Measurements from ENCODE around the gene COPS2. TPM values are rescaled to one million over a fixed set of nuclear protein-coding genes. Genes with fewer than 3 reads are reported as not detected.

The COPS2 gene
- total RNA-seq (ENCODE audit: unreplicated experiment): 71.8 TPM
- long read RNA-seq, full-length matches to known transcripts: 30 of 36 reads
- long read RNA-seq, partial matches to known transcripts: 3 of 36 reads
- long read RNA-seq, other reads (novel, unspliced or antisense): 3 of 36 reads

DNA sequence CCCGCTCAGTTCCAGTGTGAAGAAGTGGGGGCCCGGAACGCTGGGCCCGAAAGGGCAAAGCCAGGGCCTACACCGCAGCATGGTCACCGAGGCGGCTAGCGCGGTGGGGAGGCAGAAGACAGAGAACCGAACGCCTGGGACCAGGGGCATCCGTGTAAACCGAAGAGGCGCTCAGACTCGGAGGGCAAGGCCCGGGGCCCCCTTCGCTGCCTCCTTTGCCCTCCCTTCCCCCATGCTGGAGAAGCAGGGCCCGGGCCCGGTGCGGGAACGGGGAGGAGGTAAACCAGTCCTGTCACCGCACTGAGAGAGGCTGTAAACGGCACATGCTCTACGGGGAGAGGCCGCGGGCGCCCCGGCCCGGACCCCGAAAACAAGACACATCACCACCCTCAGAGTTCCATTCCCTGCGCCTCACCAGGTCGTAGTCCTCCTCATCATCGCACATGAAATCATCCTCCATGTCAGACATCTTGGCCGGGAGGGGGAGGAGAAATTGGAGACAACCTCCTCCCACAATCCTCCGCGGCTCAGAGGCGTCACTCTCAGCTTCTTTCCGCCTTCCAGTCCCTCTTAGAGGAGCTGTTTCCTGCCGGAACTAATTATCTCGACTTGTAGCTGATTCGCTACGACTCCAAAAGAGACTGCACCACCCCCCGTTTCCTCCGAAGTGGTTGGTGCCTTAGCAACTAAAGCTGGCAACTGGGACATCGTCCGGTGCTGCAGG is at the start of gene COPS2:
Gene COPS2, minus strand, starts transcription at position 490 of the 724 bp plus-strand sequence. Its CDS starts 21 bp downstream, at position 469.
- H3K27me3 Mint-ChIP-seq (ENCODE audit: unreplicated experiment): peaks cover 7% of the 10 kb centered on the region
- H3K36me3 Mint-ChIP-seq (ENCODE audit: low read depth, unreplicated experiment): no peaks in the 10 kb centered on the region
- H3K4me3 Mint-ChIP-seq (ENCODE audit: unreplicated experiment): peak within 1 kb of the TSS; percentile 99
- H3K4me1 Mint-ChIP-seq (ENCODE audit: unreplicated experiment): peaks cover 14% of the 10 kb centered on the region
- TF ChIP-seq, protein P1, sequence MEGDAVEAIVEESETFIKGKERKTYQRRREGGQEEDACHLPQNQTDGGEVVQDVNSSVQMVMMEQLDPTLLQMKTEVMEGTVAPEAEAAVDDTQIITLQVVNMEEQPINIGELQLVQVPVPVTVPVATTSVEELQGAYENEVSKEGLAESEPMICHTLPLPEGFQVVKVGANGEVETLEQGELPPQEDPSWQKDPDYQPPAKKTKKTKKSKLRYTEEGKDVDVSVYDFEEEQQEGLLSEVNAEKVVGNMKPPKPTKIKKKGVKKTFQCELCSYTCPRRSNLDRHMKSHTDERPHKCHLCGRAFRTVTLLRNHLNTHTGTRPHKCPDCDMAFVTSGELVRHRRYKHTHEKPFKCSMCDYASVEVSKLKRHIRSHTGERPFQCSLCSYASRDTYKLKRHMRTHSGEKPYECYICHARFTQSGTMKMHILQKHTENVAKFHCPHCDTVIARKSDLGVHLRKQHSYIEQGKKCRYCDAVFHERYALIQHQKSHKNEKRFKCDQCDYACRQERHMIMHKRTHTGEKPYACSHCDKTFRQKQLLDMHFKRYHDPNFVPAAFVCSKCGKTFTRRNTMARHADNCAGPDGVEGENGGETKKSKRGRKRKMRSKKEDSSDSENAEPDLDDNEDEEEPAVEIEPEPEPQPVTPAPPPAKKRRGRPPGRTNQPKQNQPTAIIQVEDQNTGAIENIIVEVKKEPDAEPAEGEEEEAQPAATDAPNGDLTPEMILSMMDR (IDR thresholded peaks at IDR 0.05; ENCODE audit: unreplicated experiment): no peak
- DNase-seq (ENCODE audit: low spot score): peak; percentile 87
- H3K27ac Mint-ChIP-seq (ENCODE audit: unreplicated experiment): peak within 1 kb of the TSS; percentile 98
- H3K9me3 Mint-ChIP-seq (ENCODE audit: unreplicated experiment): no peaks in the 10 kb centered on the region

GRCh38 chr15:49200347-49200746 is 44.9 kb upstream of the COPS2 start:
- TF ChIP-seq, protein P1 (IDR thresholded peaks at IDR 0.05; ENCODE audit: unreplicated experiment): no peak
- H3K4me3 Mint-ChIP-seq (ENCODE audit: unreplicated experiment): no peak overlapping the region
- no peak overlapping the region for H3K27ac Mint-ChIP-seq (ENCODE audit: unreplicated experiment)
- no peaks in the 10 kb centered on the region for H3K27me3 Mint-ChIP-seq (ENCODE audit: unreplicated experiment)
- no peak for DNase-seq (ENCODE audit: low spot score)
- H3K9me3 Mint-ChIP-seq (ENCODE audit: unreplicated experiment): no peaks in the 10 kb centered on the region
- H3K4me1 Mint-ChIP-seq (ENCODE audit: unreplicated experiment): peaks cover 12% of the 10 kb centered on the region
- H3K36me3 Mint-ChIP-seq (ENCODE audit: low read depth, unreplicated experiment): peaks cover 19% of the 10 kb centered on the region

- DNase-seq (ENCODE audit: low spot score): no peak
- TF ChIP-seq, protein P1 (IDR thresholded peaks at IDR 0.05; ENCODE audit: unreplicated experiment): no peak
- Mint-ChIP-seq H3K4me1 (ENCODE audit: unreplicated experiment) (peaks cover 12% of the 10 kb centered on the region), H3K36me3 (ENCODE audit: low read depth, unreplicated experiment) (peaks cover 14% of the 10 kb centered on the region), H3K4me3 (ENCODE audit: unreplicated experiment) (no peak overlapping the region), H3K27ac (ENCODE audit: unreplicated experiment) (no peak overlapping the region), H3K9me3 (ENCODE audit: unreplicated experiment) (no peaks in the 10 kb centered on the region), H3K27me3 (ENCODE audit: unreplicated experiment) (no peaks in the 10 kb centered on the region)
Observed at GRCh38 chr15:49199666-49200065, 44.3 kb upstream of the COPS2 start.

DNA sequence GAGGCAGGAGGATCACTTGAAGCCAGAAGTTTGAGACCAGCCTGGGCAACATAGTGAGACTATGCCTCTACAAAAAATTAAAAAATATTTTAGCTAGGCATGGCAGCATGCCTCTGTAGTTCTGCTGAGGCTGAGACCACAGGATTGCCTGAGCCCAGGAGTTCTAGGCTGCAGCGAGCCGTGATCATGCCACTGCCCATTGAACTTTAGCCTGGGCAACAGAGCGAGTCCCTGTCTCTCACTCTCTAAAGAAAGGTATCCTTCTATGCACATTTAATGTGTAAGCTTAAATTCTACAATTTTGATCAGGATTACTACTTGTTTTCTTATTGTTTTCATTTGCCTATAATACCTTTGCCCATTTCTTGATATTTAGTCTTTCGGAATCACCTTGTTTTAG is 41.5 kb upstream of the COPS2 start:
- Mint-ChIP-seq H3K36me3 (ENCODE audit: low read depth, unreplicated experiment) (peaks cover 3% of the 10 kb centered on the region), H3K27me3 (ENCODE audit: unreplicated experiment) (no peaks in the 10 kb centered on the region), H3K4me3 (ENCODE audit: unreplicated experiment) (no peak overlapping the region), H3K9me3 (ENCODE audit: unreplicated experiment) (no peaks in the 10 kb centered on the region), H3K27ac (ENCODE audit: unreplicated experiment) (no peak overlapping the region), H3K4me1 (ENCODE audit: unreplicated experiment) (peaks cover 12% of the 10 kb centered on the region)
- TF ChIP-seq, protein P1 (IDR thresholded peaks at IDR 0.05; ENCODE audit: unreplicated experiment): no peak
- no peak for DNase-seq (ENCODE audit: low spot score)

- Mint-ChIP-seq H3K27ac (ENCODE audit: unreplicated experiment) (no peak overlapping the region), H3K9me3 (ENCODE audit: unreplicated experiment) (no peaks in the 10 kb centered on the region), H3K4me3 (ENCODE audit: unreplicated experiment) (no peak overlapping the region), H3K36me3 (ENCODE audit: low read depth, unreplicated experiment) (peaks cover 5% of the 10 kb centered on the region), H3K4me1 (ENCODE audit: unreplicated experiment) (no peaks in the 10 kb centered on the region), H3K27me3 (ENCODE audit: unreplicated experiment) (peaks cover 2% of the 10 kb centered on the region)
- TF ChIP-seq, protein P1 (IDR thresholded peaks at IDR 0.05; ENCODE audit: unreplicated experiment): no peak
- no peak for DNase-seq (ENCODE audit: low spot score)
Observed at GRCh38 chr15:49191892-49192291, 36.5 kb upstream of the COPS2 start.

Data from endothelial cell (in vitro differentiated cells).